ENCODE results near the gene NAB2.

DNA sequence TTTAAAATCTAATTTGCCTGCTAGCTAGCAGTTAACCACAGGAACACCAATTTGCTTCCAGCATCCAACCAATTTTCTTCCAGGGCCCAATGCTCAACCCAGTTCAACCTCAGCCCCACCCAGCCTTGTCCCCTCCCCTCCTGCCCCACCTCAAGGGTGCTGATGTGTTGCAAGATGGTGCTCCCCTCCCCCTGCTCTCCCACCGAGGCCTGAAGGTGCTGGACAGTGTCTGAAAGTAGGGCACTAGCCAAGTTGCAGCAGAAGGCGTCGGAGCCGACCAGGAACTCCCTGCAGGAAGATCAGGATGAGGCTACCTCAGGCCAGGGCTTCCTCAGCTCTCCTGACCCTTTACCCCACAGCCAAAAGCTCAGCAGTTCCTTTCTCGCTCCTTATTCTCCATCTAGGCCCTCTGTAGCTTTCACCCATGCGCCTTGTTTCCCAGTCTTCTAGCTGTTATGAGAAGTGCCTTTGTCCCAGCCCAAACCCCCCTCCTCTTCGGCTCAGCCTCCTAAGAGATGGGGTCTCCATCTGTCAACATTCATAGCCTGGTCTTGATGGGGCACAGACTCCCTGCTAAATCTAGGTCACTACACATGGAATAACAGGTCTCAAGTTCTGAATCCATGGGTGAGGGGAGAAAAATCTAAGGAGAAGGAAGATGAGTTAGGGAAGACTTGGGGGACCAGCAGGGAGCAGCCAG lies 18.7 kb downstream of the NAB2 start:
- TF ChIP-seq, protein P1, sequence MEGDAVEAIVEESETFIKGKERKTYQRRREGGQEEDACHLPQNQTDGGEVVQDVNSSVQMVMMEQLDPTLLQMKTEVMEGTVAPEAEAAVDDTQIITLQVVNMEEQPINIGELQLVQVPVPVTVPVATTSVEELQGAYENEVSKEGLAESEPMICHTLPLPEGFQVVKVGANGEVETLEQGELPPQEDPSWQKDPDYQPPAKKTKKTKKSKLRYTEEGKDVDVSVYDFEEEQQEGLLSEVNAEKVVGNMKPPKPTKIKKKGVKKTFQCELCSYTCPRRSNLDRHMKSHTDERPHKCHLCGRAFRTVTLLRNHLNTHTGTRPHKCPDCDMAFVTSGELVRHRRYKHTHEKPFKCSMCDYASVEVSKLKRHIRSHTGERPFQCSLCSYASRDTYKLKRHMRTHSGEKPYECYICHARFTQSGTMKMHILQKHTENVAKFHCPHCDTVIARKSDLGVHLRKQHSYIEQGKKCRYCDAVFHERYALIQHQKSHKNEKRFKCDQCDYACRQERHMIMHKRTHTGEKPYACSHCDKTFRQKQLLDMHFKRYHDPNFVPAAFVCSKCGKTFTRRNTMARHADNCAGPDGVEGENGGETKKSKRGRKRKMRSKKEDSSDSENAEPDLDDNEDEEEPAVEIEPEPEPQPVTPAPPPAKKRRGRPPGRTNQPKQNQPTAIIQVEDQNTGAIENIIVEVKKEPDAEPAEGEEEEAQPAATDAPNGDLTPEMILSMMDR (IDR thresholded peaks at IDR 0.05; ENCODE audit: low read depth, low read length) = no peak
- no peak for TF ChIP-seq POLR2A (IDR thresholded peaks at IDR 0.05; ENCODE audit: extremely low read depth, insufficient read length)
- TF ChIP-seq, protein P2, sequence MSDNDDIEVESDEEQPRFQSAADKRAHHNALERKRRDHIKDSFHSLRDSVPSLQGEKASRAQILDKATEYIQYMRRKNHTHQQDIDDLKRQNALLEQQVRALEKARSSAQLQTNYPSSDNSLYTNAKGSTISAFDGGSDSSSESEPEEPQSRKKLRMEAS (IDR thresholded peaks at IDR 0.05; ENCODE audit: low read depth, low read length) = no peak
